Neural cell (in vitro differentiated cells): ENCODE data around the gene GALNT10. TPM values are rescaled to one million over a fixed set of nuclear protein-coding genes. Genes with fewer than 3 reads are reported as not detected.

Source experiments
- H2AFZ ChIP-seq: fragments of 200-600, 300-800 bp; sonication (generic), shearing (Covaris generic); 2 replicates; pipeline ENCODE4 v1.6.0; 2014; ENCODE audit warnings: low read depth, mild to moderate bottlenecking, antibody characterized with exemption, low read length, moderate library complexity
- H3F3A ChIP-seq: fragments of 200-600 bp; shearing (Covaris generic); 2 replicates; pipeline ENCODE4 v1.6.1; 2016; ENCODE audit warnings: mild to moderate bottlenecking, moderate library complexity, mixed read lengths, antibody characterized with exemption, low read length; ENCODE audit not compliant: insufficient read depth, poor library complexity, severe bottlenecking
- H3K27ac ChIP-seq: fragments of 200-600, 300-800 bp; sonication (generic), shearing (Covaris generic); 2 replicates; pipeline ENCODE4 v1.5.1; 2014; ENCODE audit warnings: mild to moderate bottlenecking, low read length, moderate library complexity
- H3K27me3 ChIP-seq: fragments of 300-800, 200-600 bp; sonication (generic), shearing (Covaris generic); 2 replicates; pipeline ENCODE4 v1.6.0; 2014; ENCODE audit warnings: mild to moderate bottlenecking, low read depth, low read length, moderate library complexity; ENCODE audit not compliant: insufficient read depth
- H3K36me3 ChIP-seq: fragments of 300-800, 200-600 bp; sonication (generic), shearing (Covaris generic); 2 replicates; pipeline ENCODE4 v1.5.1; 2014; ENCODE audit warnings: mild to moderate bottlenecking, antibody characterized with exemption, low read length, moderate library complexity; ENCODE audit not compliant: insufficient read depth
- H3K4me2 ChIP-seq: fragments of 300-800, 200-600 bp; sonication (generic), shearing (Covaris generic); 2 replicates; pipeline ENCODE4 v1.6.0; 2014; ENCODE audit warnings: mild to moderate bottlenecking, low read length
- H3K4me3 ChIP-seq: fragments of 300-800, 200-600 bp; sonication (generic), shearing (Covaris generic); 2 replicates; pipeline ENCODE4 v1.5.1; 2014; ENCODE audit warnings: mild to moderate bottlenecking, low read length, moderate library complexity
- H3K79me2 ChIP-seq: fragments of 200-600 bp; shearing (Covaris generic); replicated peaks from 2 replicates; pipeline ENCODE4 v1.6.0; 2014; ENCODE audit warnings: mild to moderate bottlenecking, low read length, moderate library complexity; ENCODE audit not compliant: insufficient read depth
- H3K9ac ChIP-seq: fragments of 300-800, 200-600 bp; sonication (generic), shearing (Covaris generic); 2 replicates; pipeline ENCODE4 v1.6.1; 2016; ENCODE audit warnings: mild to moderate bottlenecking, low read length, mixed read lengths
- H3K9me2 ChIP-seq: fragments of 200-600 bp; shearing (Covaris generic); 2 replicates; pipeline ENCODE4 v1.6.1; 2016; ENCODE audit warnings: mild to moderate bottlenecking, low read length, mixed read lengths; ENCODE audit not compliant: insufficient read depth
- H3K9me3 ChIP-seq: fragments of 200-600, 300-800 bp; sonication (generic), shearing (Covaris generic); 2 replicates; pipeline ENCODE4 v1.6.1; 2016; ENCODE audit warnings: mild to moderate bottlenecking, mixed run types, low read length, moderate library complexity, mixed read lengths
- H4K20me1 ChIP-seq: fragments of 200-600 bp; shearing (Covaris generic); 2 replicates; pipeline ENCODE4 v1.6.1; 2016; ENCODE audit warnings: mild to moderate bottlenecking, mixed run types; ENCODE audit not compliant: insufficient read depth
- CTCF ChIP-seq: fragments of 450-650 bp; IDR thresholded peaks from 2 replicates; pipeline ENCODE4 v1.5.1; 2014; ENCODE audit warnings: antibody characterized with exemption, mild to moderate bottlenecking, moderate library complexity; ENCODE audit not compliant: poor library complexity, severe bottlenecking
- EZH2 ChIP-seq: fragments of 200-600, 300-800 bp; shearing (Covaris generic), sonication (generic); IDR thresholded peaks from 2 replicates; pipeline ENCODE4 v1.6.1; 2014; ENCODE audit warnings: antibody characterized with exemption, low read length, borderline replicate concordance, mild to moderate bottlenecking; ENCODE audit not compliant: insufficient read depth, poor library complexity, severe bottlenecking
- MXI1 ChIP-seq: fragments of 450-650 bp; conservative IDR thresholded peaks from 2 replicates; pipeline ENCODE4 v1.6.1; 2014; ENCODE audit warnings: antibody characterized with exemption, mild to moderate bottlenecking; ENCODE audit not compliant: poor library complexity, severe bottlenecking
- POLR2AphosphoS5 ChIP-seq: IDR thresholded peaks from 2 replicates; pipeline ENCODE4 v1.6.1; 2012
- RAD21 ChIP-seq: fragments of 450-650 bp; conservative IDR thresholded peaks from 2 replicates; pipeline ENCODE4 v1.6.1; 2014; ENCODE audit warnings: antibody characterized with exemption, mild to moderate bottlenecking, moderate library complexity
- REST ChIP-seq: IDR thresholded peaks from 2 replicates; pipeline ENCODE4 v1.6.1; 2012; ENCODE audit warnings: borderline replicate concordance
- SMC3 ChIP-seq: fragments of 450-650 bp; conservative IDR thresholded peaks from 2 replicates; pipeline ENCODE4 v1.6.1; 2014; ENCODE audit warnings: antibody characterized with exemption, mild to moderate bottlenecking, moderate library complexity; ENCODE audit not compliant: poor library complexity
- TAF1 ChIP-seq: IDR thresholded peaks from 2 replicates; pipeline ENCODE4 v1.6.1; 2012; ENCODE audit warnings: low read depth
- polyA plus RNA-seq: library from polyadenylated mRNA; depleted of rRNA; stranded (reverse); fragments of >200 nt; gene quantifications from 2 replicates; pipeline ENCODE4 v1.2.3, GENCODE V29; 2014

GALNT10 gene
- polyA plus RNA-seq, 1 donor from 2014 or later, result 3.1 TPM

- H4K20me1 ChIP-seq, result no peaks in the 10 kb centered on the region
- no peak overlapping the region for H3K27ac ChIP-seq
- no peaks in the 10 kb centered on the region for H3F3A ChIP-seq
- H3K27me3 ChIP-seq, result peaks cover 57% of the 10 kb centered on the region
- no peaks in the 10 kb centered on the region for H3K79me2 ChIP-seq
- no peak overlapping the region for H2AFZ ChIP-seq
- H3K9me3 ChIP-seq, result no peaks in the 10 kb centered on the region
- no peak overlapping the region for H3K4me3 ChIP-seq
- H3K9me2 ChIP-seq, result no peaks in the 10 kb centered on the region
- no peak overlapping the region for H3K9ac ChIP-seq
- H3K4me2 ChIP-seq, result no peak overlapping the region
- no peak for TF ChIP-seq REST
- peak; percentile 84 for TF ChIP-seq RAD21
- peak; percentile 94 for TF ChIP-seq SMC3
- TF ChIP-seq CTCF, result peak; percentile 91
- H3K36me3 ChIP-seq, result no peaks in the 10 kb centered on the region
Observed at GRCh38 chr5:154467655-154468354, 277.3 kb downstream of the GALNT10 start.

GRCh38 chr5:154470137-154470536 lies 279.6 kb downstream of the GALNT10 start:
- Histone ChIP-seq H2AFZ (no peak overlapping the region), H3K4me2 (no peak overlapping the region), H3K27ac (no peak overlapping the region), H3K9ac (no peak overlapping the region), H3K9me2 (no peaks in the 10 kb centered on the region), H4K20me1 (no peaks in the 10 kb centered on the region), H3K9me3 (no peaks in the 10 kb centered on the region), H3K4me3 (no peak overlapping the region), H3K79me2 (no peaks in the 10 kb centered on the region), H3F3A (no peaks in the 10 kb centered on the region), H3K27me3 (peaks cover 80% of the 10 kb centered on the region), H3K36me3 (no peaks in the 10 kb centered on the region)
- no peak for TF ChIP-seq POLR2AphosphoS5
- TF ChIP-seq CTCF, result no peak
- no peak for TF ChIP-seq MXI1
- TF ChIP-seq TAF1, result no peak
- TF ChIP-seq EZH2, result no peak
- TF ChIP-seq REST, result no peak
- no peak for TF ChIP-seq SMC3
